GM21367 (cell line): Measurements from ENCODE around the gene C1orf105.
"Not testable (repeated sequence)": the region's sequence is repeated elsewhere in the genome, so short reads cannot be mapped to it uniquely, and the experiment has no call there.

Experiments used
- ATAC-seq: cut with Tn5 transposase; IDR thresholded peaks from one replicate; pipeline ENCODE4 v1.9.1; 2021; ENCODE audit not compliant: unreplicated experiment

C1orf105 gene

DNA sequence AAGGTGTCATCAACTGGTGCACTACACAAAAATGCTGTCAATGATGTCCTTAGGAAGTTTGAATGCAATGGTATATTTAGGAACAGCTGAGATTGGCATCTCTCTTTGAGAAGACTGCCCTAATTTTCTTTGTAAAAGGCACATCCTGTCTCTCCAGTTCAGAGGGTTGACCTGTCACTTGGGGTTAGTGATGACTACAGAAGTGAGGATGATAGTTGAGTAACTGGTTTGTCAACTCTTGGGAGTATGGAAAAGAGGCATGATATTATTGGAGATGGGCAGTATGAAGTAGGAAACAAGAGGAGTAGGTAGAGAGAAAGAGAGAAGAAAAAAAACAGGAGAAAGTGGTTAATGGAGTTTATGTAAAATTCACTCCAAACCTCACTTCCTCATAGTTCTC lies 63.8 kb downstream of the C1orf105 start:
- no peak for ATAC-seq

DNA sequence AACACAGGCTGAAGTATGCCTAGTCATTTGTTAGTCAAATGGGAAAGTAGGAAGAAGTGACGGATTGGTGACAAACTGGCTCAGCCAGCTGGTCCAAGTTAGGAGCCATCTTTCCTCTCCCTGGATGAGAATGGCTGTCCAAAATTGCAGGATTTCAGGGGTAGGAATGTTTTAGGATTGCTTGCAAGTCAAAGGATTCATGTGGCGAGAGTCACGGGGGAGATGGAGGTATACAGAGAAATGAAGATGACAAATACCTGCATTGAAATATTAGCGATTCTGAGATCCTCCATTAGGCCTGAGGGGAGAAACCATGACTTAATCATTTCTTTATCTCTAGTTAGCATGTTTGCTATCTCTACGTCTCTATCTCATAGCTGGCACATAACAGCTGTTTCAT lies 65.1 kb downstream of the C1orf105 start:
- ATAC-seq: no peak

DNA sequence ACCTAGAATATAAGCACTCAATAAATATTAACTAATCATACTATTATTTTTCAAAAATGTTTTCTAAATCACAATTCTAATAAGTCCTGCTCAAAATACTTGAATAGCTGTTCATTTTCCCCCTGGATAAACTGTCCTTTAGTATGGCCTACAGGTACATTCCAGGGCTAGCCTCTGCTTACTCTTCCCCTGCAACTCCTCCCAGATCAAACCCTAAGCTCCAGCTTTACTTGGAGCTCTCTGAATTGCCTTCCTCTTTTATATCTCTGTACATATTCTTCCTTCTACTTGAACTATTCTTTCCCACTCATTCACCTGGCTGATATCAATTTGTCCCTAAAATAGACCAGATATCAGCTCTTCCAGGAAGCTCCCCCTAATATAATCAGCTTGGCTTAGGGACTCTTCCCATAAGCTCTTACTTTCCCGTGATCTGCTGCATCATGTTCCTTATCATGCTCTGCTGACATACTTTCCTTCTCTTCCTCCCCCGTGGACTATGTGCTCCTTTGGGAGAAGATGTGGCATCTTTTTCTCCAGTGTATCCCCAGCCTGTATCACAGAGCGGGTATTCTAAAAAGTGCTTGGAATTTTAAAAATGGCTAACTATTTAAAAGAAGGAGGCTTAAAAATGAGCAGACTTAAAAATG lies 66.4 kb downstream of the C1orf105 start:
- no peak for ATAC-seq

DNA sequence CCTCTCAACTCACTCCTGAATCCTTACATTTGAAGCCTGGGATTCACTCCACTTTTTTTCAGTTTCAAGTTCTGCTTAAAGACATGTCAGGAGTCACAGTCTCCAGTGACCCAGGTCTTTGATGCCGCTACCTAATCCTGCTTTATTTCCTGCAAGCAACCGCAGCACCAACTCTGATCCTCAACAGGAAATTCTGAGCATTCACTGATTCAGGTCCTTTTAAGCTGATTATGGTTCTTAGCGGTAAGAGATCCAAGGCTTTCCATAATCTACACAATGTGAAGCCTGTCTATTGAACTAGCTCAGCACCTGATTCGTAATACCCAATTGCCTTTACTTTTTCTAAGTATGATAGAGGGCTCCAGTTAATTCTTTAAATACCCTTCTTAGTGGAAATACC lies 67.1 kb downstream of the C1orf105 start:
- ATAC-seq: no peak

DNA sequence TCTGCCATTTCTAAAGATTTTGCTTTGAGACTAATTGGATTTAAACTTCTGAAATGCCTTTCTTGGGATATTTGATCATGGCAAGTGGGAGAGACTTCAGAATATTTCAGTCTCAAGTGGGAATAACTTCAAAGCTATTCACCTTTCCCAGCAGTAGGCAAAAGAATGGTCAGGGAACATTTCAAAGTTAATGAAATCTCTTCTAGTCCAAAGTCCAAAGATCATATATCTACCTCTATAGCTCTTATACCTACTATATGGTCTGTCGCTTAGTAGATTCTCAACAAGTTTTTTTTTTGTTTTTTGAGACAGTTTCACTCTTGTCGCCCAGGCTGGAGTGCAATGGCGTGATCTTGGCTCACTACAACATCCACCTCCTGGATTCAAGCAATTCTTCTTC lies 67.9 kb downstream of the C1orf105 start:
- no peak for ATAC-seq

DNA sequence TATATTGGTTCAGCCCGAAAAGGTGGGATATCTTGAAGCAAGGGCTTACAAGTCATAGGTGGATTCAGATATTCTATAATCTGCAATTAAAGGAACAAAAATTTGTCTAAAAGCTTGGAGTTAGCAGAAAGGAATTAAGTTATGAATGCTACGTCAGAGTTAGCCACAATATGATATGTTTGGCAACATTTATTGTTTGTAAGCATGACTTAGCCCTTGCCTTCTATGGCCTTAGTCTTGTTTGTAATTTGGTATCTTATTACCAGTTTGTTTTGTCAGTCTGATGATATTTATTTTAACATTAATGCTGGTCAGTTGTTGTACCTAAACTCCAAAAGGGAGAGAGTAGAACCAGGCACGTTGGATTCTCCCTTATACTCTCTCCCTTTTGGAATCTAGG lies 69.4 kb downstream of the C1orf105 start:
- ATAC-seq: no peak

DNA sequence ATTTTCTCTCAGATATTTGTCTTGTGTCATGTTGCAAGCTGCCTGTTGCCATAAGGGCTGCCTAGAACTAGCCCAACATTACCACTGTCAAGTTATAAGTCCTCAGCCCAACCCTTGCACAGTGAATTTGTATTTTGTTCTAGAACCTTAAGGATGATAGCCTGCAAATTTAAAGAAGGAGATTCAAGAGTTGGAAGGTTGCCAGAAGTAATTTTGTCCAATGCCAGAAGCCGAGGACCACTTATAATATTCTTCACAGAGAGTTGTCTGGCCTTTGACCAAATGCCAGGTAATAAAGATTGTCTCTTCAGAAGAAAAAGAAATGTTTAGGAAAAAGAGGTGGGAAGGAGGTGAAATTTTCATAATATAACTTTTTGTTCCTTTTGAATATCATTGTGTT lies 71.9 kb downstream of the C1orf105 start:
- ATAC-seq: no peak

DNA sequence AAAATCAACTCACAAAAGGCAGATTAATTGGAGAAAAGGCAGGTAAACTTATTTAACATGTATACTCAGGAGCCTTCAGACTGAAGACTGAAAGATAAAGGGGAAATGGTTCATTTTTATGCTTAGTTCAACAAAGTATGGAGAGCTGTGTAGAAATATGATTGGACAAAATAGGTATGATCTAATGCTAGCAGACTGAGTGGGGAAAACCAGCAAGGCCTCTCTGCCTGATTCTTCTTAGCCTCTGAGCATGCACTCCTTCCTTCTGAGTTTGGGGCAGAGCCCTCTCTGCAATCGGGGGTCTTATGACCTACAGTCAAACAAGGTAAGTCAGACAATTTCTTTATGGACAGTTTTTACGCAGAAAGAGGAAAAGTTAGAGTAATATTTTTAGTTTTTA lies 73.7 kb downstream of the C1orf105 start:
- ATAC-seq: no peak

DNA sequence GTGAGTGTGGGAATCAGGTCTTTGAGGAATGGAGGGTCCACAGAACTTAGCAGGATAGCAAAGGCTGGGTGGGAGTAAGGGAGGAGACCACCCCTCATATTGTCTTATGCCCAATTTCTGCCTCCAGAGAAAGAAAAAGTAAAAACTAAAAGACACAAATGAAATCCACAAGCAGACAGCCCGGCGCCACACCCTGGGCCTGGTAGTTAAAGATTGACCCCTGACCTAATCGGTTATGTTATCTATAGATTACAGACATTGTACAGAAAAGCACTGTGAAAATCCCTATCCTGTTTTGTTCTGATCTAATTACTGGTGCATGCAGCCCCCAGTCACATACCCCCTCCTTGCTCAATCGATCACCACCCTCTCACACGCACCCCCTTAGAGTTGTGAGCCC lies 75.6 kb downstream of the C1orf105 start:
- ATAC-seq: not testable (repeated sequence)

DNA sequence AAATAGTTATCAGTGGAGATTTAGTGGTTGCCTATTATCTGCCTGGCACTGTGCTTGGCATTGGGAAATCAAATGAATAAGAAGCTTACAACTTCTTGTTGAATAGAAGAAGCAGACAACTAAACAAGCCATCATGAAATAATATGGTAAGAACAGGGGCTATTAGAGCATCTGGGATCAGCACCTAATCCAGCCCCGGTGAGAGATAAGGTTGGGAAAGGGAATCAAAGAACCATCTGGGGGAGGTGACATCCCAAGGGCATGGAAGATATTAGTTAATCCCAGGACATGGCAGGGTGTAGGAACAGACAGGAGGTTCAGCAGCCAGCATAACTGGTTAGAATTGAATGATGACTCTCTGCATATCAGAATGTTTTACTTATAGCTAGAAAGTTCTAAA lies 76.2 kb downstream of the C1orf105 start:
- ATAC-seq: no peak

DNA sequence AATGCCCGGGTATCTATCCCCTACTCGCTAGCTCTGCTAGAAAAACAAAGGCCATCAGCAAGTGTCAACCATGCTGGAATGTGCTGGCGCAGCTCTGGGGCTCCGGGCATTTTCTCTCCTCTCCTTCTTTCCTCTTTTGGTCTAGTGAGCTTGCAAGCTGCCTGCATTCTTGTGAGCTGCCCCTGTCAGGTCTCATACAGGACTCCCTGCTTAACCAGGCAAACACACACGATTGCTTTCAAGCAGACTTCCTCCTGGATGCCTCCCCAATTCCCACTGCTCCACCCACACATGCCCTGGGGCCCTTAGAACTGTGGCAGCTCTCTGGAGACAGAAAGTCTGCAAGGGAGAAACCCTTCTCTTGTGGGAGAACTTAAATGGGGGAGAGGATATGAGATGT lies 76.7 kb downstream of the C1orf105 start:
- no peak for ATAC-seq

DNA sequence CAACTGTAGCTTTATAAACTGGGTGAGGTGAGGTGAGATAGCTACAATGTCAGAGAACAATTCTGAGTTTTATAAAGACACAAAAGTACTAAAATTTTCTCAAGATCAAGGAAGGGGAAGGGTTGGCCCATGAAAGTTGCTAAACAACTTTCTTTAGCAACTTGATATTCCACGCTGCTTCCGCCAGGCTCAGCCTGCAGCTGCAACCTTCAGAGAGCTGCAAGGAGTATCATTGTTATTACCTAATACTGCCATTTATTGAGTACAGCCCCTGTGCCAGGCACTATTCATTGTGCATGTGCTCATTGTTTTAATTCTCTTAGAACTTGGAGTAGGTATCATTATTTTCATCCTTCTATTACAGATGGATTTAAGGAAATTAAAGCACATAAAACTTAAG lies 78.4 kb downstream of the C1orf105 start:
- ATAC-seq: no peak

DNA sequence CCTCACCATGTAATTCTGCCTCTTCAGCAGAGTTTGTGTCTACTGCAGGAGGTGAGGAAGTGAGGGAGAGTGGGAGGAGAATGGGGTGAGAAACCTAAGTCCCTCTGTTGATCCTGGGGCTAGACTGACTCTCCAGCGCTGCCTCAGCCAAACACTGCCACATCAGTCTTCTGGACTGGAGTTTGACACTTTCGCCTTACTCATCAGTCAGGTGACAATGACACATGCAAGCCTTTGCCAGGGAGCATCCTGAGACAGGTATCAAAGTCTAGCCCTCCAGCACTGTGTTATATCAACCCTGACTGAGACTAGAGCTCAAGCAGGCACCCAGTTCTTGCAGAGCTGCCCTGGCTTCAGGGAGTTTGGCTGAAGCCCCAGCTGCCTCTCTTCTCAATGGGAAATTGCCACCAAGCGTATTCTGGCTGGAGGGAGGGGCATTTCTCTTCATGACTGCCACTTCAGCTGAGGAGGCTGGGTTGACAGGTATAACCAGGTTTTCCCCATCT lies 79.2 kb downstream of the C1orf105 start:
- ATAC-seq: no peak

DNA sequence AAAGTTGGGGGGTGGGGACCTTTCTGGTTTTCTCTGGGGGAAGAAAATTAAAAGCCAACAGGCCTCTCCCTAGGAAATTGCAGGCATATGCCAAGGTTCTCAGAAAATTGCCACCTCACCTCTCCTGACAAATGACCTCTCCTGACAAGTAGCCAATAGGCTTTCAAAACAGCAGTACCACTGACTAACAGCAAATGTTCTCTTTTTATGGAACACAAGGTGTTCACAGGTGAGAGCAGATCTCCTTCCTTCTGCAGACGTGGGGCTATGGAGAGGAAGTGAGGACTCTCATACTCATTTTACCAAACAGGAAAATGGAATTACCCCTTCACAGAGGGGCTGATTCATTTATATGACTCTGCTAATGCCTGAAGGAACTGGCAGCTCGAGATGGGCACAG lies 79.7 kb downstream of the C1orf105 start:
- no peak for ATAC-seq

DNA sequence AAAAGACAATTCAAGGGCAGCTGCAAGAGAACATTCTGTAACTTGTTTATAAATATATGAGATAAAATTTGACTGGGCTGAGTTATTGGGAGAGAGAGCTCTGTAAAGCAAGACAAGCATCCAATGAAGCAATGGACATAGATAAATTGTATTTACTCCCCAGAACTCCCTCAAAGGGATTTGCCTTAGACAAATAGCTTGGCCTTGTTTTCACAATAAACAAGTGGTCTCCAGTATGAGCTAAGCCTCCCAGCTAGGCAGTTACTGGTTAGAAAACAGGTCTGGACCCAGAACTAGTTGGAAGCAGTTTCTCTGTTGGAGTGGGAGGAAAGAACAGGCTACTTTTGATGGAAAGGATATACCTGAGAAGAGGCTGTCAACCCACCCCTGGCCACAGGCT lies 87.3 kb downstream of the C1orf105 start:
- ATAC-seq: no peak

DNA sequence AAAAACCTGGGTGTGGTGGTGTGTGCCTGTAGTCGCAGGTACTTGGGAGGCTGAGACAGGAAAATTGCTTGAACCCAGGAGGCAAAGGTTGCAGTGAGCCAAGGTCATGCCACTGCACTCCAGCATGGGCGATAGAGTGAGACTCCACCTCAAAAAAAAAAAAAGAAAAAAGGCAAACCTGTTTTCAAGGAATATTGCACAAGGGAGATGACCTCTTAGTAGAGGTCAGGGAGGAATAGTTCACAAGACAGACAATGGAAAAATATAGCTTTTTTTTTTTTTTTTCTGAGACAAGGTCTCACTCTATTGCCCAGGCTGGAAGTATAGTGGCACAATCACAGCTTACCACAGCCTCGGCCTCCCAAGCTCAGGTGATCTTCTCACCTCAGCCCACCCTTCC lies 90.0 kb downstream of the C1orf105 start:
- ATAC-seq: no peak

DNA sequence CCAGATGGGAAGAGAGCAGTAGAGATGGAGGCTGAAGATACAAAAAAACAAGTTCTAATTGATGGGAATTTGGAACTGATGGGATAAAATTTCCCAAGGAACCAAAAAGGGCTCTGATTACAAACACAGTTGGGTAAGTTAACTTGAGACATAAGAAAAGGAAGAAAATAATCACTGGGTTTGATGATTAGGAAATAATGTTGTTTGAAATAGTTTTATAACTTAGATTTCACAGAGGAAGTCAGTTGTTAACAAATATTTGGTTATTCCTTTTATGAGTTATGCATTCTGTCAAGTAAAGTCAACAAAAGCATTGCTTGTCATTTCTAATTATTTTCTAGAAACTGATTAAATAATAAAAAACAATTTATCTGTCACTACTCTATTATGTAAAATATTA lies 92.1 kb downstream of the C1orf105 start:
- no peak for ATAC-seq

DNA sequence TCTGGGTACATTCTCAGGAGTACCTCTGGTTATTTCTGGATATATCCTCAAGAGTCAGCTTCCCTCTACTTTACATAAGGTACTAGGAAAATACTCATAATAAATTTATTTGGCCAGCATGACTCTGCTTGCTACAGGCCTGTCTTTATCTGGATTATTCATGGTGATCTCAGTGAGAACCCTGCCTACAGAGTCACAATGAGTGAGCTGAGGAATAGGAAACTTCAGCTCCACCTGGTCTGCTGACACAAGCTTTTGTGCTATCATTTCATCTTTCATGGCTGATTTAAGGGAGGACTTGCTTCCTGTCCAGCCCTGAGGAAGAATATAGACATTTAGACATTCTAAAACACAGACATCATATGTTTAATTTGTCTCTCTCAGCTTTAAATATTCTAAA lies 93.0 kb downstream of the C1orf105 start:
- no peak for ATAC-seq

DNA sequence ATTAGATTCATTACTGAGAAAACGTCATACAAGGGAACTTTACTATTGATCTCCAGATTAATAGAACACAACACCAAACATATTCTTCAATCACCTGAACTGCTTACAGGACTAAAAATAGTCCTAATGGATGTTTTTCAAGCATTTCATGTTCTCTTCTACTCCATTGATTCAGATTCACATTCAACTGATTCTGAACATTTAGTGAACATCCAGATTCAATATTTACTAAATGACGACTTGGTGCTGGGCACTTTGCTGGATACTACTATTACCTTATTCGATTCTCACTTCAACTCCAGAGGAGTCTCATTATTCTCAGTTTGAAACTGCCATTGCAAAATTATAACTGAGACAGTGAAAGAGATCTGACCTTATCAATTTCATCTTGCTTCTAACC lies 93.6 kb downstream of the C1orf105 start:
- ATAC-seq: no peak

DNA sequence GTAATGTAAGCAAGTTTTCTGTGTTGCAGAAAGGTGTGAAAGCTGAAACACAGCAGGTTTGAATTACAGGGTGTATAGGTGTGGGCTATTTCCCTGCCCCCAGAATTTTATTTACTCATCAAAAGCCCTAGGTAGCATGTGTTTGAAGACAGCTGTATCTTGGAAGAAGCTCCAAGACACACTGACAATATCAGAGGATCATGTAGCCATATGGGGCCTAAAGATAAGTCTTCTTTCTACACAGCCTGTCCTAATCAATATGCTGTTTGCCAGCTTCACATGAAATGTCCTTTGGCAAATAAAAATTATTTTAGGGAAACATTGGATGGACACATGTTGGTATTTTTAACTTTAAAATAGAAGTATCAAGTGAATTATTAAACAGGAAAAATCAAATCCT lies 95.0 kb downstream of the C1orf105 start:
- ATAC-seq: no peak

DNA sequence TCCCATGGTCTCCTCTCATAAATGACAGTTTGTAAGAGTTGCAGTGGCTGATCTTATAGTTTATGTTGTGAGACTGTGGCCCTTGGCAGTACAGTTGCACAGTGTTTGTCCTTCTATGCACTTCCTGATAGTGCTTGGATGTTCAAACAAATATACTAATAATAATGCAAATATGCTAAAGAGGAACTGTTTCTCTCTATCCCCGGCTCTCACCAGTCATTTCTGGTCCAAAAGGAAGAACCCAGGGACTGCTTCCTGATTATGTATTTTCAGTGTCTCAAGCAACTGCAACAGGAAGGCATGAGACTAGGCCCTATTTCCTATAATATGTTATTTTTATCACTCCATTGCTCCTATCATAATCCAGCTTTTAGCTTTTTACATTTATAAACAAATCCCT lies 95.4 kb downstream of the C1orf105 start:
- no peak for ATAC-seq

DNA sequence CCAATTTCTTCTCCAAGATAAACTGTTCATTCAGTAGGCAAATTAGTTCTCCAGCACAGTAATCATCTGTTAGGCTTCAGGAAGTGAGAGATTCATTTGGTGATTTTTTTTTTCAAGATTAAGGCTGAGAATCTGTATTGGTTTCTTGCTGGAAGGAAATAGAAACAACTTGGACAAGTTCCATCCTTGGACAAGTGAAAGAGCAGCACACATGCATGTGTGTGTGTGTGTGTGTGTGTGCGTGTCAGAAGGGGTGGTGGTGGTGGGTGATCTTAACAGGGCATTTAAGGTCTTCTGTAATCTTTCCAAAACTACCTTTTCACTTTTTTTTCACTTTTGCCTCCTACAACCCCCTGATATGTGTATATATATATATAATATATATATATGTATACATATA lies 96.6 kb downstream of the C1orf105 start:
- no peak for ATAC-seq

DNA sequence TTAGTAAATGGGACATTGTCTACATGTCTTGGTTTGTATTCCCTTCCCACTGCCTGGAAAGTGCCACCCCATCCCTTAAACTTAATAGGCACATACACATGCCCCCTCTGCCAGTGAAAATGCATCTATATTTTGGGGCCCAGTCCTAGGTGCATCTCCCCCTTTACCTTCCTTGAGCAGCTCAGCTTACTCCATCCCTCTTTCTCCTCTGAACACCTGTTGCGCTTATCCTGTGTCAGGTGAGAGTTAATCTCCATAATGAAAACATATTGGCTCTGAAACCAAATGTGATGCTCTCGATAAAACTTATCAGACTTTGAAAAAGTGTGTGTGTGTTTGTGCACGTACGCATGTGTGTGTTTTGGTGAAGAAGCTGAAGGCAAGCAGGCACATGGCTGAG lies 97.1 kb downstream of the C1orf105 start:
- no peak for ATAC-seq
